ENCODE measurements around the gene TMEM106A. TPM values are rescaled to one million over a fixed set of nuclear protein-coding genes. Genes with fewer than 3 reads are reported as not detected.
A peak's percentile ranks its signal among the peaks of the same experiment; 100 is the strongest.

The TMEM106A gene
- total and polyA plus RNA-seq, 9 of the 15 experiments (the other 6 are each of a cell fraction or from before 2014, with no cell fraction given) = 0.03 to 0.29 (median 0.15) TPM

DNA sequence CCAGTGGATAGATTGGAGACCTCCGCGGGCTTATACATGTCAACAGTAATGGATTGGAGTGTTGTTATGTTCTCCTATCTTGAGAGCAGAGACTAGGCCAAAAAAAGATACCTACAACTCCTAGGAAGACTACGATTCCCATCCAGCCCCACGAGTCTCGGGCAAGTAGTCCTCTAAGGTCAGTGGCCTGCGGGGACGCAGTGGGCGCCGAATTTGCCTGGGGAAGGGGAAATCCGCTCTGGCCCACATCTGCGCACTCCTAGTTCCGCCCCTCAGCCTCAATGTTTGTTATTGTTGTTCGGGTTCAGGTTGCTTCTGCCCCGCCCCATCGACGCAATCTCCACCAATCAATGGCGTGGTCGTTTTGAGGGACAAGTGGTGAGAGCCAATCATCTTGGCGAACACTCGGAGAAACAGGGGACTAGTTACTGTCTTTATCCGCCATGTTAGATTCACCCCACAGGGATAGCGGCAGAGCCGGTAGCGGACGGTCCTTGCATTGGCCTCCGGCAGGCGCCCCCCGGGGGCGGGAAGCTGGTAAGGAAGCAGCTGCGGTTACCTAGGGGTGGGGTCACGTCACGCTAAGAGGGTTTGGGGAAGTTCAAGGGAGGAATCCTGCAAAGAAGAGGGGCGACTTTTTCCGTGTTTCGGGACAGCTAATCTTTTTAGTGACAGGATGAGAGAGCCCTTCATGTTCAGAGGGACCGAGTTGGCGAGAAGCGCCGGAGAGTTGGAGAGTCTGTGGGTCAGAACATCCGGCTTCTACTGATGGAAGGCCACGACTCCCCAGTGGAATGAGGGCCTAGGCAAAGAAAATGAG lies 40.7 kb upstream of the TMEM106A start, which contains the start of gene NBR1 (continued):
- peak; percentile 92; the same call in 1 of the 2 replicates for TF ChIP-seq ESRRA (IDR thresholded peaks at IDR 0.05; ENCODE audit: borderline replicate concordance, low read depth)
- no peak for TF ChIP-seq SMARCB1 (IDR thresholded peaks at IDR 0.05; ENCODE audit: insufficient read length, low read depth)
- TF ChIP-seq JUND (IDR thresholded peaks at IDR 0.05; ENCODE audit: borderline replicate concordance, low read depth, low read length) = peak; percentile 58
- TF ChIP-seq JUND (tag; IDR thresholded peaks at IDR 0.05; ENCODE audit: borderline replicate concordance, low read depth, low read length) = peak; percentile 2; the same call in 1 of the 3 replicates
- 0 out of 2 replicates have a peak, but pooled peaks have one; percentile 8 for TF ChIP-seq HDGF (IDR thresholded peaks at IDR 0.05)
- TF ChIP-seq ZNF764 (CRISPR knock-in tag; IDR thresholded peaks at IDR 0.05; ENCODE audit: low read depth) = no peak
- TF ChIP-seq, protein P1, sequence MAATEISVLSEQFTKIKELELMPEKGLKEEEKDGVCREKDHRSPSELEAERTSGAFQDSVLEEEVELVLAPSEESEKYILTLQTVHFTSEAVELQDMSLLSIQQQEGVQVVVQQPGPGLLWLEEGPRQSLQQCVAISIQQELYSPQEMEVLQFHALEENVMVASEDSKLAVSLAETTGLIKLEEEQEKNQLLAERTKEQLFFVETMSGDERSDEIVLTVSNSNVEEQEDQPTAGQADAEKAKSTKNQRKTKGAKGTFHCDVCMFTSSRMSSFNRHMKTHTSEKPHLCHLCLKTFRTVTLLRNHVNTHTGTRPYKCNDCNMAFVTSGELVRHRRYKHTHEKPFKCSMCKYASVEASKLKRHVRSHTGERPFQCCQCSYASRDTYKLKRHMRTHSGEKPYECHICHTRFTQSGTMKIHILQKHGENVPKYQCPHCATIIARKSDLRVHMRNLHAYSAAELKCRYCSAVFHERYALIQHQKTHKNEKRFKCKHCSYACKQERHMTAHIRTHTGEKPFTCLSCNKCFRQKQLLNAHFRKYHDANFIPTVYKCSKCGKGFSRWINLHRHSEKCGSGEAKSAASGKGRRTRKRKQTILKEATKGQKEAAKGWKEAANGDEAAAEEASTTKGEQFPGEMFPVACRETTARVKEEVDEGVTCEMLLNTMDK (IDR thresholded peaks at IDR 0.05; ENCODE audit: borderline replicate concordance, insufficient read depth, low read depth, low read length, poor library complexity, severe bottlenecking) = peak; percentile 94
- TF ChIP-seq SUPT5H (IDR thresholded peaks at IDR 0.05) = peak; percentile 82
- TF ChIP-seq, protein P2, sequence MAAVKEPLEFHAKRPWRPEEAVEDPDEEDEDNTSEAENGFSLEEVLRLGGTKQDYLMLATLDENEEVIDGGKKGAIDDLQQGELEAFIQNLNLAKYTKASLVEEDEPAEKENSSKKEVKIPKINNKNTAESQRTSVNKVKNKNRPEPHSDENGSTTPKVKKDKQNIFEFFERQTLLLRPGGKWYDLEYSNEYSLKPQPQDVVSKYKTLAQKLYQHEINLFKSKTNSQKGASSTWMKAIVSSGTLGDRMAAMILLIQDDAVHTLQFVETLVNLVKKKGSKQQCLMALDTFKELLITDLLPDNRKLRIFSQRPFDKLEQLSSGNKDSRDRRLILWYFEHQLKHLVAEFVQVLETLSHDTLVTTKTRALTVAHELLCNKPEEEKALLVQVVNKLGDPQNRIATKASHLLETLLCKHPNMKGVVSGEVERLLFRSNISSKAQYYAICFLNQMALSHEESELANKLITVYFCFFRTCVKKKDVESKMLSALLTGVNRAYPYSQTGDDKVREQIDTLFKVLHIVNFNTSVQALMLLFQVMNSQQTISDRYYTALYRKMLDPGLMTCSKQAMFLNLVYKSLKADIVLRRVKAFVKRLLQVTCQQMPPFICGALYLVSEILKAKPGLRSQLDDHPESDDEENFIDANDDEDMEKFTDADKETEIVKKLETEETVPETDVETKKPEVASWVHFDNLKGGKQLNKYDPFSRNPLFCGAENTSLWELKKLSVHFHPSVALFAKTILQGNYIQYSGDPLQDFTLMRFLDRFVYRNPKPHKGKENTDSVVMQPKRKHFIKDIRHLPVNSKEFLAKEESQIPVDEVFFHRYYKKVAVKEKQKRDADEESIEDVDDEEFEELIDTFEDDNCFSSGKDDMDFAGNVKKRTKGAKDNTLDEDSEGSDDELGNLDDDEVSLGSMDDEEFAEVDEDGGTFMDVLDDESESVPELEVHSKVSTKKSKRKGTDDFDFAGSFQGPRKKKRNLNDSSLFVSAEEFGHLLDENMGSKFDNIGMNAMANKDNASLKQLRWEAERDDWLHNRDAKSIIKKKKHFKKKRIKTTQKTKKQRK (IDR thresholded peaks at IDR 0.05; ENCODE audit: borderline replicate concordance, low read depth, low read length) = peak; percentile 57; the same call in 1 of the 2 replicates
- TF ChIP-seq, protein P3, sequence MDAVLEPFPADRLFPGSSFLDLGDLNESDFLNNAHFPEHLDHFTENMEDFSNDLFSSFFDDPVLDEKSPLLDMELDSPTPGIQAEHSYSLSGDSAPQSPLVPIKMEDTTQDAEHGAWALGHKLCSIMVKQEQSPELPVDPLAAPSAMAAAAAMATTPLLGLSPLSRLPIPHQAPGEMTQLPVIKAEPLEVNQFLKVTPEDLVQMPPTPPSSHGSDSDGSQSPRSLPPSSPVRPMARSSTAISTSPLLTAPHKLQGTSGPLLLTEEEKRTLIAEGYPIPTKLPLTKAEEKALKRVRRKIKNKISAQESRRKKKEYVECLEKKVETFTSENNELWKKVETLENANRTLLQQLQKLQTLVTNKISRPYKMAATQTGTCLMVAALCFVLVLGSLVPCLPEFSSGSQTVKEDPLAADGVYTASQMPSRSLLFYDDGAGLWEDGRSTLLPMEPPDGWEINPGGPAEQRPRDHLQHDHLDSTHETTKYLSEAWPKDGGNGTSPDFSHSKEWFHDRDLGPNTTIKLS (IDR thresholded peaks at IDR 0.05; ENCODE audit: borderline replicate concordance, low read depth) = peak; percentile 19; the same call in 1 of the 2 replicates
- peak; percentile 19; the same call in 1 of the 2 replicates for TF ChIP-seq RFX1 (IDR thresholded peaks at IDR 0.05)
- TF ChIP-seq, protein P4, sequence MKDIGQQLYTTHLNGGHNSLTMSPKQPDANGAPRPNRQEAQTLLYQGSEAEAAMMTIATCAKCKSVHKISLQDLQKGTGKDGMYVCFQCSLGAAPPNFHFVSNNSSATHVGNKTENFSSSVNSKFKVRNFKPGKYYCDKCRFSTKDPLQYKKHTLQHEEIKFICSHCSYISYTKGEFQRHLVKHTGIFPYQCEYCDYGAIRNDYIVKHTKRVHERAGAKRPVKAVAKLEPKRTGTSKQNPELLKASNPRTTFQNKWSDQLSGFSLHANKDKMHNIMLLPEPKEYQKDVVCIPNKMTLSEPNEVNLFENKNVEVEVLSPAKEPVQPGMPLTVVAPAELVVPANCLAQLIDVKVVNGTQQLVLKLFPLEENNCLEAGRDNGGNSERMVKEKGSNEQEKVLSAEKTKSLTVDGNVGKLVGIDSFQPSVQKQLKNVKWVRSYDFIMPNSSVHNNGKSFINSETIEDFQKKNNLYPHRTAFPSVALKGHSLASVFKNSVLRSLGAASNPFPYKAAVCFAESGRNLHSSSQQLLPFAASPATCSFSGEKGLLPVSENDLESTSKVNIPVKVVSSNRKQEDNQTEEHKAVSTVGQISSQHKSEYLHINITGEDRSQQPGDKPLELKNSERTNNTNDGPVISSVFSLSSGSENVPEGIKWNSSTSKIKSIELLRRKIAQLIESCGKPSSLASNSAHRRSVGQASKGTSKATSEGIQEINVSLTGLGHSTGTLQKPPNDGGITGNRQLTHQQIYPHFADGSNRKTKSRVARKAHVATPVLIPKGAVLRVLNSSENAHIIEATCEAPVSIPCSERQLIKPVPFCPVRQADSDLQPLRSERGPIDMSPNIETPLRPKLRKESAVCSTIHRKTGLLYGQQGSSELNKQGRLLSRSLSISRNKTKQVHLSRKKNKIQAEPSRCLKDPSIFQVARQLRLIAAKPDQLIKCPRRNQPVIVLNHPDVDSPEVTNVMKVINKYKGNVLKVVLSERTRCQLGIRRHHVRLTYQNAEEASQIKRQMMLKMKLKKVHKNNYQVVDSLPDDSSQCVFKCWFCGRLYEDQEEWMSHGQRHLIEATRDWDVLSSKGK (CRISPR knock-in tag; IDR thresholded peaks at IDR 0.05) = no peak
- TF ChIP-seq RBM25 (IDR thresholded peaks at IDR 0.05; ENCODE audit: low read depth, low read length, severe bottlenecking) = peak; percentile 90

Measured in K562 (cell line).